Lung (tissue), 12 donors: ENCODE measurements around the gene ZNF22. TPM values are rescaled to one million over a fixed set of nuclear protein-coding genes. Genes with fewer than 3 reads are reported as not detected.

Experiments
- ATAC-seq: fragments of 200-7000 bp; cut with Tn5 transposase; one replicate; pipeline ENCODE4 v1.9.1; 2020; ENCODE audit warnings: moderate number of reproducible peaks; ENCODE audit not compliant: insufficient read depth, low FRiP score
- DNase-seq, 3 donors: peaks; one replicate each; pipeline ENCODE4 v3.0.0-alpha.2; 2013 to 2017
- H3K27ac ChIP-seq, 2 donors: one replicate each; pipeline ENCODE4 v1.5.1; 2013; ENCODE audit warnings: mild to moderate bottlenecking in 2 of 2, moderate library complexity in 2 of 2, control low read depth in 1 of 2, inconsistent platforms in 1 of 2, low read depth in 1 of 2, low read length in 1 of 2
- H3K27me3 ChIP-seq, 3 donors: one replicate each; pipeline ENCODE4 v1.5.1; 2013; ENCODE audit warnings: low read length in 2 of 3; ENCODE audit not compliant: control insufficient read depth in 3 of 3, insufficient read depth in 3 of 3
- H3K36me3 ChIP-seq, 4 donors: one replicate each; pipeline ENCODE4 v1.5.1; 2013; ENCODE audit warnings: low read length in 4 of 4, mild to moderate bottlenecking in 1 of 4, moderate library complexity in 1 of 4; ENCODE audit not compliant: control insufficient read depth in 4 of 4, insufficient read depth in 4 of 4
- H3K4me1 ChIP-seq, 5 donors: one replicate each; pipeline ENCODE4 v1.5.1; 2013; ENCODE audit warnings: low read length in 5 of 5, mild to moderate bottlenecking in 2 of 5, moderate library complexity in 1 of 5; ENCODE audit not compliant: control insufficient read depth in 5 of 5, insufficient read depth in 5 of 5
- H3K4me3 ChIP-seq: one replicate; pipeline ENCODE4 v1.5.1; 2013; ENCODE audit warnings: mild to moderate bottlenecking, control low read depth, moderate library complexity
- H3K9ac ChIP-seq, 2 donors: one replicate each; pipeline ENCODE4 v1.5.1; 2013; ENCODE audit warnings: low read length in 2 of 2, control low read depth in 1 of 2; ENCODE audit not compliant: insufficient read depth in 1 of 2
- H3K9me3 ChIP-seq, 4 donors: one replicate each; pipeline ENCODE4 v1.5.1; 2013; ENCODE audit warnings: low read length in 3 of 4, mild to moderate bottlenecking in 1 of 4, moderate library complexity in 1 of 4; ENCODE audit not compliant: control insufficient read depth in 4 of 4, insufficient read depth in 3 of 4
- WGBS, 2 donors: extraction: QIAGEN DNeasy Blood & Tissue Kit; methylation state at CpG; one replicate each; pipeline ENCODE4 v1.1.7; 2013; 5-methylcytosine and 5-hydroxymethylcytosine counted together
- polyA plus RNA-seq, 2 donors: library from polyadenylated mRNA; stranded (reverse); fragments of 200-250 nt; gene quantifications; one replicate each; pipeline ENCODE4 v1.2.1, GENCODE V29; 2013
- total RNA-seq, 2 donors: library from RNA; depleted of rRNA in 1 of 2; stranded (reverse); fragments of >200 nt in 1 of 2; gene quantifications; one replicate each; pipeline ENCODE4 v1.2.1, GENCODE V29; 2014 to 2021
- TF ChIP-seq, protein P1 (sequence below): IDR thresholded peaks from 2 replicates; pipeline ENCODE4 v1.5.1; 2012; ENCODE audit warnings: mild to moderate bottlenecking; ENCODE audit errors: control extremely low read depth, extremely low read depth
- donor health status: control.
- donor health status: control.
- donor health status: Bipolar disorder and iron deficiency.
- donor health status: healthy.
- donor health status: DM: yes; HTN: yes; CAD: no.

The ZNF22 gene
- total and polyA plus RNA-seq, 4 donors = 16.8 to 40.7 (median 18.2) TPM

DNA sequence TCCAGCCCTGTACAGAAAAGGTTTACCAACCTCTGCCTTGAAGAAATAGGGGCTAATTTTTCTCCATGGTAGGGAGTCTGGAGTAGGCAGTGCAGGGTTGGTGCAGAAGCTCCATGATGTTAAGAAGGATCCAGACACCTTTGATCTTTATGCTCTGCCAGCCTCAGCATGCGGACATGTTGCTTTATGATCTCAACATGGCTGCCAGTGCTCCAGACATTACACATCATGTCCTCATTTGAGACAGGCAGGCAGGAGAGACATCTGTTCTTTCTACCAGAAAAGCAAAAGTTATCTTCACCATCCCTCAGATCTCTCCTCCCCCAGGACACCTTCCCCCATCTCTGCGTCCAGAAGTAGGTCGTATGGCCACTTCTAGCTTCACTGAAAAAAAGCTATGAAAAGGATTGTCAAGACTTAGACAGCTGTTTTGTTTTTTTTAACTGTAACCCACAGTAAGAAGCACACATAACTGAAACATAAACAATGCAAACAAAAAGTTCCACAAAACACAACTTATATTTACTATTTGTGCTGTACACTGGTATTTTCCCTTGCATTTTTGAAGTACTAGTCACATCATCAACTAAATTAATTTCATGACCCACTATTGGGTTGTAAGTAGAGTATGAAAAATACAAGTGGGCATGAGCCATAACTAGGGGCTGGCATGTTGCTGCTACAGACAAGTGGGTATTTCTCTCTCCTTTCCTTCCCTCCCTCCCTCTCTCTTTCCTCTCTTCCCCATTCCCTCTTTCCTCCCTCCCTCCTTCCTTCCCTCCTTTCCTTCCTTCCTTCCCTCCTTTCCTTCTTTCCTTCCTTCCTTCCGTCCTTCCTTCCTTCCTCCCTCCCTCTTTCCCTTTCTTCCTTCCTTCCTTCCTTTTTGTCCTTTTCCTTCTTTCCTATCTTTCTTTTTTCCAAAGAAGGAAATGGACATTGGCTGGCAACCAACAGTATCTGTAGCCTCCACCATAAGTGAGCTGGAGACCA is 43.7 kb upstream of the ZNF22 start:
- H3K9me3 ChIP-seq = no peaks in the 10 kb centered on the region
- peak overlapping the region in 1 of 2 donors; percentile 95 for H3K27ac ChIP-seq
- no peaks in the 10 kb centered on the region for H3K27me3 ChIP-seq
- H3K4me3 ChIP-seq = no peak overlapping the region
- DNase-seq = no peak
- ATAC-seq = no peak
- peaks cover 2 to 25% (median 16%) of the 10 kb centered on the region in 5 donors for H3K4me1 ChIP-seq
- H3K9ac ChIP-seq = no peak overlapping the region
- H3K36me3 ChIP-seq = peaks cover 0 to 3% (median under 1%) of the 10 kb centered on the region in 4 donors
- TF ChIP-seq, protein P1, sequence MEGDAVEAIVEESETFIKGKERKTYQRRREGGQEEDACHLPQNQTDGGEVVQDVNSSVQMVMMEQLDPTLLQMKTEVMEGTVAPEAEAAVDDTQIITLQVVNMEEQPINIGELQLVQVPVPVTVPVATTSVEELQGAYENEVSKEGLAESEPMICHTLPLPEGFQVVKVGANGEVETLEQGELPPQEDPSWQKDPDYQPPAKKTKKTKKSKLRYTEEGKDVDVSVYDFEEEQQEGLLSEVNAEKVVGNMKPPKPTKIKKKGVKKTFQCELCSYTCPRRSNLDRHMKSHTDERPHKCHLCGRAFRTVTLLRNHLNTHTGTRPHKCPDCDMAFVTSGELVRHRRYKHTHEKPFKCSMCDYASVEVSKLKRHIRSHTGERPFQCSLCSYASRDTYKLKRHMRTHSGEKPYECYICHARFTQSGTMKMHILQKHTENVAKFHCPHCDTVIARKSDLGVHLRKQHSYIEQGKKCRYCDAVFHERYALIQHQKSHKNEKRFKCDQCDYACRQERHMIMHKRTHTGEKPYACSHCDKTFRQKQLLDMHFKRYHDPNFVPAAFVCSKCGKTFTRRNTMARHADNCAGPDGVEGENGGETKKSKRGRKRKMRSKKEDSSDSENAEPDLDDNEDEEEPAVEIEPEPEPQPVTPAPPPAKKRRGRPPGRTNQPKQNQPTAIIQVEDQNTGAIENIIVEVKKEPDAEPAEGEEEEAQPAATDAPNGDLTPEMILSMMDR = no peak
- 91% methylated on average over 4 of the region's 4 CpGs for WGBS, 2 donors

DNA sequence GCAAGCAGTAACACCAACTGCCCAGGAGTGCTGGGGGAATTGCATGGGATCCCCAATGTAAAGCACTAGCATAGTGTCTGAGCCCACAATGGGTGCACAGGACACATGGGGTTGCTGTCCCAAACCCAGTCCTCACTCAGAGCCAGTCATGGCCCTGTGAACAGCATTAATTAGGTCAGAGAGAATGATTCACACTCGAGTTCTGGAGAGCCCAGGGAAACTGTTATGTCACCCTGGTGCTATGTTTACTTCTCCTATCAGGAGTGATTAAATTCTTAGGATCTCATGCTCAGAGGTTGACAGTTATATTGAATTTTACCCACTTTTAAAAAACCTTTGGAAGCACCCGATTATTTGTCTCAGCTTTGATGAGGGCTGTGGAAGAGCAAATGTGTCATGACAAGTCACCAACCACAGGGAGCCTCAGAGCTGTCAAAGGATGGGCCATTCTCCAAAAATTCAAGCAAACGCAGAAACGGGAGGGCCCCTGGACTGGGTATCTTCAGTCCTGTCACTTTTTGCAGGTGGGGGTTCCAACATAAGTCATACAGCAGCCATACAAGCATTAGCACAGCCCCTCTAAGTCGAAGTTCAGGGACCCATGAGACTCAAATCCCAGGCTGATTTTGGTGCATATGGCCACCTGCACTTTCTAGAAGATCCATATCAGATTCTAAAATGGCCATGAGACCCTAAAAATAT is 42.4 kb upstream of the ZNF22 start:
- H3K27ac ChIP-seq = peak overlapping the region; percentile 74 to 95
- ATAC-seq (peak; percentile 28), DNase-seq (no peak)
- no peaks in the 10 kb centered on the region for H3K27me3 ChIP-seq
- no peaks in the 10 kb centered on the region for H3K9me3 ChIP-seq
- H3K4me3 ChIP-seq = no peak overlapping the region
- H3K4me1 ChIP-seq = peaks cover 3 to 25% (median 12%) of the 10 kb centered on the region in 5 donors
- TF ChIP-seq, protein P1 = no peak
- no peak overlapping the region for H3K9ac ChIP-seq
- H3K36me3 ChIP-seq = peaks cover 0 to 3% (median under 1%) of the 10 kb centered on the region in 4 donors
- 44 to 55% methylated on average over 5 of the region's 5 CpGs for WGBS, 2 donors

DNA sequence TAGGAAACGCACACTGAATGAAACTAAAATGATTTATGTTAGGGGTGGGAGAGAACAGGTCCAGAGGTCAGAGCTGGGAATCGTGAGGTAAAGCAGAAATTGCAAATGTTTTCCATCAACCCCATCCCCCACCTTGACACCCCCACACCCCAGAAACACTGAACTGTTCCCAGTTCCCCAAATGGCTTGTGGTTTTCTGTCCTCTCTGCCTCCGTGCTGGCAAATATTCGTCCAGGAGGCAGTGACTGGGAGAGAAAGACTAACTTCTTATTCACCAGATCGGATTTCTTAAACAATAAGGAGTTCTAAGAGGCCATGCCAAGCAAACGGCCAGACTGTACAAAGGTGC is 41.9 kb upstream of the ZNF22 start:
- 5 to 6% methylated on average over 6 of the region's 6 CpGs for WGBS, 2 donors

More for the DNA sequence above, 41.9 kb upstream of the ZNF22 start:
- Histone ChIP-seq H3K36me3 (peaks cover 0 to 3% (median under 1%) of the 10 kb centered on the region in 4 donors), H3K4me3 (peak overlapping the region; percentile 65), H3K9me3 (no peaks in the 10 kb centered on the region), H3K4me1 (peaks cover 3 to 25% (median 16%) of the 10 kb centered on the region in 5 donors), H3K27me3 (no peaks in the 10 kb centered on the region), H3K9ac (peak overlapping the region in 1 of 2 donors; percentile 63), H3K27ac (peak overlapping the region; percentile 95 to 99)
- no peak for ATAC-seq
- DNase-seq = no peak
- TF ChIP-seq, protein P1 = no peak
